Tongue (tissue), 3 donors: ENCODE measurements around the gene PLEKHS1. TPM values are rescaled to one million over a fixed set of nuclear protein-coding genes. Genes with fewer than 3 reads are reported as not detected.
A peak's percentile ranks its signal among the peaks of the same experiment; 100 is the strongest.
"Not testable (repeated sequence)": the region's sequence is repeated elsewhere in the genome, so short reads cannot be mapped to it uniquely, and the experiment has no call there.

Source experiments
- DNase-seq: peaks from one replicate; pipeline ENCODE4 v3.0.0-alpha.2; 2015
- small RNA-seq: library from RNA; depleted of rRNA; stranded (forward); fragments of <200 nt; gene quantifications from one replicate; pipeline ENCODE3, GENCODE V24; 2014; ENCODE audit warnings: low replicate concordance
- total RNA-seq: library from RNA; depleted of rRNA; stranded (reverse); fragments of >200 nt; gene quantifications from one replicate; pipeline ENCODE4 v1.2.3, GENCODE V29; 2014

Gene PLEKHS1
- total RNA-seq, 1 donor from 2014 or later: 1.4 TPM

DNA sequence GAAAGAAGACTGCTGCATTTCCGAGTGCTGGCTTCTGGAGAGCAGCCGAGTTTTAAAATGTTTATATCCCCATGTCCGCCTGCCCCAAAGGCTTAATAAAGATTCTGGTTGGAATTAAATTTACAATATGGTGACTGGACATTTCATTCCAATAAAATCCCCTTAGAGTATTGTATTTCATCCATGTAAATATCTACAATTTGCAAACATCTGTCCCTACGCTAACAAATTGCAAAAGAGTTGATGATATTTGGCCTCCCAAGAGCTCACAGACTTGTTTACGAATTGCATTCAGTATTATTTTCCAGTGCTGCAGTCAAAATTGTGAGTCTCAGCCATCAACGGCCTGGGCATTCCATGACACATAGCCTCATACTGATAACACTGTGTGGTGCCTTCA lies 50.1 kb downstream of the PLEKHS1 start:
- DNase-seq: peak; percentile 81

DNA sequence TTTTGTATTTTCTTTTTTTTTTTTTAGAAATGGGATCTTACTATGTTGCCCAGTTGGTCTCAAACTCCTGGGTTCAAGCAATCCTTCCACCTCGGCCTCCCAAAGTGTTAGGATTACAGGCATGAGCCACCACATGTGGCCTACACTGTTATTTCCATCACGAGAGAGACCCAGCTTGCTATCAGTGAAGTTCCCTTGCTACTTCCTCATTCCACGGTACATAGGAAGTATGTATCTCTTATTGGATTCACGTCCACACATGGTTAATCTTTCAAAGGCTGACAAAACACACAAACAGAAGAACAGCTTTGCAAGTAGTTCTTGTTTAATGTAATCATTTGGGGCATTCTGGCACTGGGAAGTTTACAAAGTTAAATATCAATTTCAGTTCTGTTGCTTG lies 51.5 kb downstream of the PLEKHS1 start:
- no peak for DNase-seq

DNA sequence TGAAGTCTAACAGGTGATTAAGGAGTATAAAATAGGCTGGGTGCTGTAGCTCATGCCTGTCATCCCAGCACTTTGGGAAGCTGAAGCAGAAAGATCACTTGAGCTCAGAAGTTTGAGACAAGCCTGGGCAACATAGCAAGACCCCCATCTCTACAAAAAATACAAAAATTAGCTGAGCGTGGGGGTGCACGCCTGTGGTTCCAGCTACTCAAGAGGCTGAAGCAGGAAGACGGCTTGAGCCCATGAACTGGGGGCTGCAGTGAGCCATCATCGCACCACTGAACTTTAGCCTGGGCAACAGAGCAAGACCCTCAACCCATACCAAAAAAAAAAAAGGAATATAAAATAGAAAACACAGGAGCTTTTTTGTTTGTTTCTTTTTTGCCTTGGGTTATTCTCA lies 55.0 kb downstream of the PLEKHS1 start:
- DNase-seq: no peak

DNA sequence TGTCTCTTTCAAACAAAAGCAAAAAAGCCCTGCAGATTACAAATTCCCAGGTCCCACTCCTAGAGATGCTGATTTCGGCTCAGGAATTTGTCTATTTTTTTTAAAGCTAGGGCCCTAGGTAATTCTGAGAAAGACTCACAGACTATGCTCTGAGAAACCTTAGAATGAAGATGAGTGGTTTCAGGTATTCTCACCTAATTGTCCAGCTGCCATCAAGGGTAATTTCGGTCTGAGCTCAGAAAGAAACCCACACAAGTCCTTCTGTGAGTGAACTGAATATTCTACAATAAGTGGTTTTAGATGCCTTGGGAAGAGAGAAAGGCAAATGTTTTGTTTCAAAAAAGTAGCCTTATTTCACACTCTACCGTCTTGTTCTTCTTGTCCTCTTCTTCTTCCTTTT lies 56.7 kb downstream of the PLEKHS1 start:
- DNase-seq: no peak

DNA sequence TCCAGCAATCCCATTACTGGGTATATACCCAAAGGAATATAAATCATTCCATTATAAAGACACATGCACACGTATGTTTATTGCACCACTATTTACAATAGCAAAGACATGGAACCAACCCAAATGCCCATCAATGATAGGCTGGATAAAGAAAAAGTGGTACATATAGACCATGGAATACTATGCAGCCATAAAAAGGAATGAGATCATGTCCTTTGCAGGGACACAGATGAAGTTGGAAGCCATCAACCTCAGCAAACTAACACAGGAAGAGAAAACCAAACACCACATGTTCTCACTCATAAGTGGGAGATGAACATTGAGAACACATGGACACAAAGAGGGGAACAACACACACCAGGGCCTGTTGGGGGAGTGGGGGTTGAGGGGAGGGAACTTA lies 63.2 kb downstream of the PLEKHS1 start:
- DNase-seq: not testable (repeated sequence)

DNA sequence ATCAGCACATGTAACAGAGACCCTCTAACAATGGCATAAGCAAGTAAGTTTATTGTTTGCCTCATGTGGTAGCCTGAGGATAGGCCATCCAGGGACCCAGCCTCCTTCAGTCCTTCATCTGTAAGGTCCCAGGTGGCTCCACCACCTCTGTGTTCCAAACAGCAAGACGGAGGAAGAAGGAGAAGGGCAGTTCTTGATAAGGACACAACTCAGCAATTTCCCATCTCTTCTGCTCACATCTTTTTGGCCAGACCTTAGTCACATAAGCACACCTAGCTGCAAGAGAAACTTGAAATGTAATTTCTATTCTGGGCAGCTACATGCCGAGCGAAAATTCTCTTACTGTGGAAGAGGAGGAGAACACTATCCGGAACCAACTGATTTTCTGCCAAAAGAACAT lies 68.5 kb downstream of the PLEKHS1 start:
- peak; percentile 12 for DNase-seq

DNA sequence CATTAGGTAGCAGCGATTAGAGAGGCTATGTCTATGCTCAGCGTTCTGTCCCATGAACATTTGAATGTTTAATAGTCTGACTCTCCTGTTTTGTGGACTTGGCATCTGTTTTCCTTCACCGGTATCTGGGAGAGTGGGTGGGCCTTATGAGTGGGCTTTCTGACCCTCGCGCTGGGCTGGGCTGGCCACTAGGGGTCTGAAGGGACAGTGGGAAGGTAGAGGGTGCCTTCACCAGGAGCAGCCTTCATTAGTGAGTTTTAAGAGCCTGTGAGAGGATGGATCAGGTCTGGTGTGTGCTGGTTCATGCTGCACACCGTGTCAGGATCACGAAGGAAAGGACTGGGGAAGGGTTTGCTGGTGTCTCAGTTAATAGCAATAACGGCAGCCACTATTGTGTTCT lies 69.0 kb downstream of the PLEKHS1 start:
- no peak for DNase-seq

DNA sequence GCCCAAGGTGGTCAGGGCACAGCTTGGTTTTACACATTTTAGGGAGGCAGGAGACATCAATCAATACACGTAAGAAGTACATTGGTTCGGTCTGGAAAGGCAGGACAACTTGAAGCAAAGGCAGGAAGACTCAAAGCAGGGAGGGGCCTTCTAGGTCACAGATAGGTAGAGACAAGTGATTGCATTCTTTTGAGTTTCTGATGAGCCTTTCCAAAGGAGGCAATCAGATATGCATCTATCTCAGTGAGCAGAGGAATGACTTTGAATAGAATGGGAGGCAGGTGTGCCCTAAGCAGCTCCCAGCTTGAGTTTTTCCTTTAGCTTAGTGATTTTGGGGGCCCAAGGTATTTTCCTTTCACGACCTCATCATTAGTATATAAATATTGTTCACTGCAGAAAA lies 69.8 kb downstream of the PLEKHS1 start:
- not testable (repeated sequence) for DNase-seq

DNA sequence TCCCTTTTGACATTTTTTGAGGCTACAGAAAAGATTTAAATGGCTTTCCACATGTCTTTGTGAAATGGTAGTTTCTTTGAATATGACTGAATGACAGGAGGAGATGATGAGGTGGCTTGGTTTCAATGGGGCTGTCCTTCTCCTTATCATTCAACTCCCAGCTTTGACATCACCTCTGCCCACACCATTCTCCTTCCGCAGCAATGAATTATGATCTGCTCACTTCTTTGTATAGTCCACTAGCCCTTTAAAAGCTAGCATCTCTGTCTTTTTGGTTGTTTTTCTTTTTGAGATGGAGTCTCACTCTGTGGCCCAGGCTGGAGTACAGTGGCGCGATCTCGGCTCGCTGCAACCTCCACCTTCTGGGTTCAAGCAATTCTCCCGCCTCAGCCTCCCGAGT lies 70.7 kb downstream of the PLEKHS1 start:
- no peak for DNase-seq

DNA sequence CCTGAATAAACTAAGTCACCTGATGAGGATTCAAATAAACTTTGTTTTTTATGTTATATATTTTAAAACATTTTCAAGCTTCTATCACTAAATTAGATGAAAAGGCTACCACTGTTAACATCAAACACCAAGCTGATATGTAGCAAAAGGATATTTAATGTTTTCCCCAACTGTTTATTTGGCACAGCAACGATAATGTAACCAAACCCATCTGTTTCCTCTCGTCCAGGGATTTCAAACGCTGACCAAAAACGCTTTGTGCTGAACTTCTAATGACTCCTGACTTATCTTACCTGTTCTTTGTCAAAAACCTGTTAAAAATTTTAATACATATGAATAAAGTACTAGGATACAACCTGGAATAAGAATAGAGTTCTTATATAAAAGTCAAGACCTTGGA lies 71.9 kb downstream of the PLEKHS1 start:
- DNase-seq: peak; percentile 40

DNA sequence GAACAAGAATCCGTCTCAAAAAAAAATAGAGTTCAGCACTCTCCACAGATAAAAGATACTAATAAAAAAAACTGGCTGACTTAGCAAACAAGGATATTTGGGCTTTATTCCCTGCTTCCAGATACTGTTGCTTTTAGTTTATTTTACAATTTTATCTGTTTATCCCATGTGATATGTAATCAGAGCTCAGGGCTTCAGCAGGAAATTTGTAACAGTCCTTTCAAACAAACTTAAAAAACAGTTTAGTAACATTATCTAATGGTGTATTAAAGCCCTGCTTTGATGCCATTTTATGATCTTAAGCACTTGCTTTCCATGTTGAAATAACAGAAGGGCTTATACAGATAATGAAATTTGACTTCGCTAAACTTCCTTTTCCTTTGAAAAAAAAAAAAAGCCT lies 74.3 kb downstream of the PLEKHS1 start:
- DNase-seq: no peak

DNA sequence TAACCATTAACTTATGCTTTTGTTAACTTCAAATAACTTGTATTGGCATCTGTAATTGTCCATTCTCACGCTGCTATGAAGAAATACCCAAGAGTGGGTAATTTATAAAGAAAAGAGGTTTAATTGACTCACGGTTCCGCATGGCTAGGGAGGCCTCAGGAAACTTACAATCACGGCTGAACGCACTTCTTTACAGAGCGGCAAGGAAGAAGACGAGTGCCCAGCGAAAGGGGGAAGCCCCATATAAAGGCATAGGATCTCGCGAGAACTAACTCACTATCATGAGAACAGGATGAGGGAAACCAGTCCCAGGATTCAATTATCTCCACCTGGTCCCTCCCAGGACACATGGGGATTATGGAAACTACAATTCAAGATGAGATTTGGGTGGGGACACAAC lies 77.1 kb downstream of the PLEKHS1 start:
- DNase-seq: not testable (repeated sequence)

Small RNA genes lying within 50 kb of the gene (small RNA-seq; reads per million reads assigned to genes)
- not detected for gene RF00560

Other genes starting within 250 kb of the PLEKHS1 start
- not detected for gene HABP2, start 198.6 kb upstream of the PLEKHS1 start, total RNA-seq
- gene NRAP, start 87.6 kb upstream of the PLEKHS1 start, total RNA-seq: 304 TPM
- gene CASP7, start 71.8 kb upstream of the PLEKHS1 start, total RNA-seq: 46.0 TPM
- gene DCLRE1A, start 102.4 kb downstream of the PLEKHS1 start, total RNA-seq: 7.8 TPM
- 43.8 TPM for gene NHLRC2, start 103.0 kb downstream of the PLEKHS1 start, total RNA-seq